Endothelial cell of coronary artery (primary cell): ENCODE measurements around the gene SHLD1. TPM values are rescaled to one million over a fixed set of nuclear protein-coding genes. Genes with fewer than 3 reads are reported as not detected.

Experiments used
- total RNA-seq: library from RNA; depleted of rRNA; stranded (reverse); fragments of >200 nt; gene quantifications from 2 replicates; pipeline ENCODE4 v1.2.3, GENCODE V29; 2014

SHLD1 gene, protein sequence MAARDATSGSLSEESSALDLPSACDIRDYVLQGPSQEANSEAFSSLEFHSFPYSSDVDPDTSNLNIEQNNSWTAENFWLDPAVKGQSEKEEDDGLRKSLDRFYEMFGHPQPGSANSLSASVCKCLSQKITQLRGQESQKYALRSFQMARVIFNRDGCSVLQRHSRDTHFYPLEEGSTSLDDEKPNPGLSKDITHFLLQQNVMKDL
- 1.3 and 3.2 TPM in 2 replicates for total RNA-seq

GRCh38 chr20:5749952-5750779 is at the start of gene SHLD1:
Gene SHLD1, plus strand, starts transcription at chr20:5750401. Its CDS starts 22,465 bp downstream, at chr20:5772866.

Other genes with a start within 250 kb of the SHLD1 start
- 11.3 and 12.3 TPM in 2 replicates for gene GPCPD1, start 139.4 kb upstream of the SHLD1 start, total RNA-seq
- gene CHGB, start 161.1 kb downstream of the SHLD1 start, total RNA-seq, result under 0.01 TPM in 1 of 2 replicates, not detected in the other
- gene TRMT6, start 200.1 kb downstream of the SHLD1 start, total RNA-seq, result 5.8 and 8.1 TPM in 2 replicates
- gene MCM8, start 200.3 kb downstream of the SHLD1 start, total RNA-seq, result 5.0 and 8.3 TPM in 2 replicates